T47D (cell line): ENCODE measurements around the gene CHRNA5.
"Not testable (repeated sequence)": the region's sequence is repeated elsewhere in the genome, so short reads cannot be mapped to it uniquely, and the experiment has no call there.

Source experiments
- DNase-seq, 2 experiments: peaks; one replicate each; pipeline versions ENCODE4 v3.0.0 to v3.0.0-alpha.2; 2011 to 2012; ENCODE audit warnings: low read depth in 1 of 2, low spot score in 1 of 2
- JUND ChIP-seq: IDR thresholded peaks from 2 replicates; pipeline ENCODE4 v1.6.1; 2012; ENCODE audit warnings: low read depth
- in situ Hi-C: cut with HindIII; loops from 2 replicates; pipeline ENCODE4 v1.10.0; 2016; ENCODE audit warnings: low sequenced_read_pairs, low pct_unique_long_range_greater_than_20kb

Gene CHRNA5

DNA sequence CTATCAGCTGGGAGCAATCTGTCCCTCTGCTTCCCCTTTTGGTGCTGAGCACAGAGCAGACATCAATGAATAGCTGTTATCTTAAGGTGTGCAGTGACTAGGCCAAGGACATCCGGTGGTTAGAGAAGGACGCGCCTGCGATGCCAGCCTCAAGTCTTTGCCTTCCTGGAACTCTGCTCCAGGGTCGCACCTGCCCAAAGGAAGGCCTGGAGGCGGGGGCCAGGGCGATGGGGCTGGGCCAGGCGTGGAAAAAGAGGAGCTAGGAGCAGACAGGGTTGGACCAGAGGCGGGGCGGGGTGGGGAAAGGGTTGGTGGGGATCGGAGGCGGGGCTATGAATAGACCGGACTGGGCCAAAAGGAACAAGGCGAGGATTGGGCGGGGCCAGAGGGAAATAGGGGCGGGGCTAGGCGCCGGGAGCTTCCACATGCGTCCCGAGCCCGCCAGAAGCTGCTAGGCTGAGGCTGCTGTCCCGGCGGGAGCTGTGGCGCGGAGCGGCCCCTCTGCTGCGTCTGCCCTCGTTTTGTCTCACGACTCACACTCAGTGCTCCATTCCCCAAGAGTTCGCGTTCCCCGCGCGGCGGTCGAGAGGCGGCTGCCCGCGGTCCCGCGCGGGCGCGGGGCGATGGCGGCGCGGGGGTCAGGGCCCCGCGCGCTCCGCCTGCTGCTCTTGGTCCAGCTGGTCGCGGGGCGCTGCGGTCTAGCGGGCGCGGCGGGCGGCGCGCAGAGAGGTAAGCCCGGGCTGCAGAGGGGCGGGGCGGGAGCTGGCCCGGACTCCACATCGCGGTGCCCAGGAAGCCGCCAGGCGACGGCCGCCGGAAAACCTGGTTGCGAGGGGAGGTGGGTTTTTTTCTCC is at the start of gene CHRNA5:
TSS of gene CHRNA5 (plus strand) at position 424 of the 854 bp plus-strand sequence. CDS start at position 624, 200 bp downstream.
- peak; percentile 78 to 92 for DNase-seq
- in situ Hi-C loops, result no loop called here
- no peak for TF ChIP-seq JUND

DNA sequence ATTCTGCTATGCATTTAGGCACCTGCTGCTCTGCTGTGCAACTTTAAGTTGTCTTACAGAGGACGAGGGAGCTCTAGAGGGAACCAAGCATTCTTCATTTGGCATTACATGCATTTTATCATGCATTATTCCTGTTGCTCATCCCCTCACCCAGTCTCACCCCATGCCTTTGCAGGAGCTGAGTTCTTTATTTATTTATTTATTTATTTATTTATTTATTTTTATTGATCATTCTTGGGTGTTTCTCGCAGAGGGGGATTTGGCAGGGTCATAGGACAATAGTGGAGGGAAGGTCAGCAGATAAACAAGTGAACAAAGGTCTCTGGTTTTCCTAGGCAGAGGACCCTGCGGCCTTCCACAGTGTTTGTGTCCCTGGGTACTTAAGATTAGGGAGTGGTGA is 45.3 kb upstream of the CHRNA5 start:
- in situ Hi-C loops, DNase-seq: not testable (repeated sequence)

DNA sequence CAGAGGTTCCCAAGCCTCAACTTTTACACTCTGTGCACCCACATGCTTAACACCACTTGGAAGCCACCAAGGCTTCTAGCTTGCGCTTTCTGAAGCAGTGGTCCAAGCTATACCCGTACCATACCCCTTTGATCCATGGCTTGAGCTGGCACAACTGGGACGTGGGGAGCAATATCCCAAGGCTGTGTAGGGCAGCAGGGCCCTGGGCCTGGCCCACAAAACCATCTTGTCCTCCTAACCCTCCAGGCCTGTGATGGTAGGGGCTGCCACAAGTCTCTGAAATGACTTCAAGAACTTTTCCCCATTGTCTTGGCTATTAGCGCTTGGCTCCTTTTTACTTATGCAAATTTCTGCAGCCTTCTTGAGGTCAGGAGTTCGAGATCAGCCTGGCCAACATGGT is 41.1 kb upstream of the CHRNA5 start:
- TF ChIP-seq JUND, result no peak
- in situ Hi-C loops, result no loop called here
- no peak for DNase-seq

DNA sequence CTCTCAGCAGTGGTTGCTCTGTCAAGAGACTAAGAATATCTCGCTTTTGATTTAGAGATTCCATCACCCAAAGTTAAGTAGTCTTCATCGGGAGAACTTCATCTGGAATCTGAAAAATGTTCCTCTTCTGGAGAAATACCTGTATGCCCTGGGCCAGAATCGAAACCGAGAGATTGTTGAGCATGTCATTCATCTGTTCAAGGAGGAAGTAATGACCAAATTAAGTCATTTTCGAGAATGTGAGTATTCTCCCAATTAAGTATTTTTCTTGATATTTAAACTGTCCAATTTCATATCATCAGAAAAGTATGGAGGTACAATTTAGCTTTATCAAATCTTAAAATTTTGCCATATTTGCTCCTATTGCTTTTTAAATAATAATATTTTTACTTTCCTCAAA is 38.0 kb upstream of the CHRNA5 start:
- TF ChIP-seq JUND, result no peak
- no peak for DNase-seq
- in situ Hi-C loops, result no loop called here

DNA sequence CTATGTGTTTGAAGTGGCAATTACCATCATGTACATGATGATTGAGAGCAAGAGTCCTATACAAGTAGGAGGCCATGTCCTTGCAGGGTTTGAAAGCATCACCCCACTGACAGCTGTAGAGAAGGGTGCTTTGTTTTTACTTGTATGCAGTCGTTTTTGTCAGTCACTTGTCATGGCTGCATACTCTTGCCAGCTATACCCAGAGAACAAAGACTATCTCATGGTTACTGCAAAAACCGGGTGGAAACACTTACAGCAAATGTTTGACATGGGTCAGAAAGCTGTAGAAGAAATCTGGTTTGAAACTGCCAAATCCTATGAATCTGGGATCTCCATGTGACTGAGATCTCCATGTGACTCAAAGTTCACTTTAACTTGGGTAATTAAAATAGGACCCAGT is 32.0 kb upstream of the CHRNA5 start:
- no peak for DNase-seq
- in situ Hi-C loops, result no loop called here
- TF ChIP-seq JUND, result no peak

DNA sequence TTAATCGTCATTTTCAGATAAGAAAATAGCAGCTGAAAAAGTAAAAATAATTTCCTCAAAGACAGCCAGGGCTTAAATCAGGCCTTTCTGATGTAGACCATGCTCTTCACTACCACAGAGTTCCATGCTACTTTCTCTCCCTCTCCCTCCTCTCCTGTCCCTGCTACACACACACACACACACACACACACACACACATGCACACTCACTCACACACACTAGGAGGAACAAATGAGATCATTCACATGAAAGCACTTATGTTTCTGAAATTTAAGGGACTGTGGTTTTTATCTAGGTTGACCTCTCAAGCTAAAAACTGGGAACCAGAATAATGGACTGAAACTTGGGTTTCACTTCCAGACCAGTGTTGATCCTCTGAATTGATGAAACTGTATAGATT is 29.2 kb upstream of the CHRNA5 start:
- in situ Hi-C loops, result no loop called here
- TF ChIP-seq JUND, result no peak
- DNase-seq, result no peak

DNA sequence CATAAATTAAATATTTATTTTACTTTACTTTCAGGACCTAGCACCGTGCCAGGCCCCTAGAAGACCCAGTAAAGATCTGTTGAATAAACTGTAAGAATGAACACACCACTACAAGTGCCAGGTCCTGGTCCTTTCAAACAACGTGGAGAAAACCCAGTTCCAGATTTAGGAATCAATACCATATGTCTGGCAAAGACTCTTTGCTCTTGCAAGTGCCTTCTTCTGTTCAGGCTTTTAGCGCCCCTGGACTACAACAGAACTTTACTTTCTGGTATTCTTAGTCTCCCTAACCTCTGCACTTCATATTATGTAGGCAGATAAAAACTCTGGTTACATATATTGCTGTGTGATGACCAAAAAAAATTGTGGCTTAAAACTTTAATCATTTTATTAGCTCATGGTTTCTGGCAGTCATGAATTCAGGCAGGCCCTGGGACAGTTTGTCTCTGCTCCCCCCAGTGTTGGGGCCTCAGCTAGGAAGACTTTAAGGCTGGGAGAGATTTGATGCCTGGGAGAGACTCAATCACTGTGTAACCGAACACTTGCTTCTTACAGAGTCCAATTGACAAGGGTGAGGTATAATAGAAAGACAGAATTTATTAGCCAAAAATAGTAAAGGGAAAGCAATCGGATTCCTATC is 27.9 kb upstream of the CHRNA5 start:
- in situ Hi-C loops, result no loop called here
- DNase-seq, result no peak
- no peak for TF ChIP-seq JUND

DNA sequence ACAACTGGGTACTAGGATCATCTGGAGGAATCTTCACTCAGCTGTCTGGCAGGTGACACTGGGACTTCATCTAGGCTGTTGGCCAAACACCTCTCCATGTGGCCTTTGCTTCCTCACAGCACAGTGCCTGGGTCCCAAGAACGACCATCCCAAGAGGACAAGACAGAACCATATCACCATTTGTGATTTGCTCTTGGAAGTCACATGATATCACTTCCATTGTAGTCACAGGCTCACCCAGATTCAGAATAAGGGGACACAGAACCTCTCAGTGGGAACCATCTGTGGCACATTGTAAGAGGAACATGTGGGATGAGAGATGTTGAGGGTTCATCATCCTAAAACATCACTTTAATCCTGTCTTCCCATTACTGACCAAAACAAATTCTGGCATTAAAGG is 27.0 kb upstream of the CHRNA5 start:
- in situ Hi-C loops, result no loop called here
- DNase-seq, result no peak

DNA sequence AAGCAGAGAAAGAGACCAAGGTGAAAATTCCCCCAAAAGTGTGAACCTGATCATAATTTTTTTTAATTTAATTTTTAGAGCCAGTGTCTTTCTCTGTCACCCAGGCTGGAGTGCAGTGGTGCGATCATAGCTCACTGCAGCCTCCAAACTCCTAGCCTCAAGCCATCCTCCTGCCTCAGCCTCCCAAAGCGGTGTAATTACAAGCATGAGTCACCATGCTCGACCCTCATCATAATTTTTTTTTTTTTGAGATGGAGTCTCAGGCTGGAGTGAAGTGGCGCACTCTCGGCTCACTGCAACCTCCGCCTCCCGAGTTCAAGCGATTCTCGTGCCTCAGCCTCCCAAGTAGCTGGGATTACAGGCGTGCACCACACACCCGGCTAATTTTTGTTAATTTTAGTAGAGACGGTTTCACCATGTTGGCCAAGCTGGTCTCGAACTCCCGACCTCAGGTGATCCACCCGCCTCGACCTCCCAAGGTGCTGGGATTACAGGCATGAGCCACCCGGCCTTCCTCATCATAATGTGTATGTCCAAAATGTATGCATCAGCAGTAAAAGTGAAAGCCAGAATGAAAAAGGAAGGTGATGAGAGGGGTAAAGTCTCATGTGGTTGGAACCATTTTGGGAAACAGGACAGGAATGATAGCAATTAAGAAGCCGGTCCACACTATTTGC is 25.7 kb upstream of the CHRNA5 start:
- DNase-seq, in situ Hi-C loops: not testable (repeated sequence)

More for the DNA sequence above, 27.0 kb upstream of the CHRNA5 start:
- no peak for TF ChIP-seq JUND

DNA sequence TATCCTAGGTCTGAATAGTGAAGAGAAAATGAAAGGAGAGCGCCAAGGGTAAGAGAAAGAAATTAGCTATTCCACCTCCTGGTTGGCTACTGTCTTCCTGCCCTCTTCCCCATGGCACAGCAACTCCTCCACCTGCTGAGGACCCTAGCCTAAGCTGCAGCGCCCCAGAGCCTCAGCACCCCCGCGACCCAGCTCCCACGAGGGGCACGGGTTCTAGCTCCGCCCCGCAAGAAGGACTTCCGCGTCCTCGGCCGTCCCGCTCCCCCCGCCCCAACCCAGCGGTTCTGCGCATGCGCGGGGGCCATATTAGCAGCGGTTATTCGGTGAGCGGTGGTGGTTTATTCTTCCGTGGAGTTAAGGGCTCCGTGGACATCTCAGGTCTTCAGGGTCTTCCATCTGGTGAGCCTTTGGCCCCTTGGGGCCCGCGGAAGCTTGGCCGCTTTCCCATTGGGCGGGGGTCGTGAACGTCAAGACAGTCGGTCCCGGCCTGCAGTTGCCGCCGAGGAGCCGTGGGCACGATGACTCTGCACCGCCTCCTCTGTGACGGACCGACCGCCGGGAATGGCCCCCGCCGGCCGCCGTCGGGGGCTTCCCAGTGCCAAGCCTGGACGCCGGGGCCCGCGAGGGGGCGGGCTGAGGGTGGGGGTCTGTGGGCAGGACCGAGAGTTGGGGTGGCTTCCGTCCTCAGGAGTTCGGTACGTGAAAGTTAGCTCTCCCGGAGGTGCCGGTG is 25.0 kb upstream of the CHRNA5 start, which contains the start of gene PSMA4:
TSS of gene PSMA4 (plus strand) at position 304 of the 730 bp plus-strand sequence. CDS start 1,484 bp downstream, outside the sequence.
- in situ Hi-C loops, result no loop called here
- DNase-seq, result peak; percentile 70 to 90
- TF ChIP-seq JUND, result no peak

DNA sequence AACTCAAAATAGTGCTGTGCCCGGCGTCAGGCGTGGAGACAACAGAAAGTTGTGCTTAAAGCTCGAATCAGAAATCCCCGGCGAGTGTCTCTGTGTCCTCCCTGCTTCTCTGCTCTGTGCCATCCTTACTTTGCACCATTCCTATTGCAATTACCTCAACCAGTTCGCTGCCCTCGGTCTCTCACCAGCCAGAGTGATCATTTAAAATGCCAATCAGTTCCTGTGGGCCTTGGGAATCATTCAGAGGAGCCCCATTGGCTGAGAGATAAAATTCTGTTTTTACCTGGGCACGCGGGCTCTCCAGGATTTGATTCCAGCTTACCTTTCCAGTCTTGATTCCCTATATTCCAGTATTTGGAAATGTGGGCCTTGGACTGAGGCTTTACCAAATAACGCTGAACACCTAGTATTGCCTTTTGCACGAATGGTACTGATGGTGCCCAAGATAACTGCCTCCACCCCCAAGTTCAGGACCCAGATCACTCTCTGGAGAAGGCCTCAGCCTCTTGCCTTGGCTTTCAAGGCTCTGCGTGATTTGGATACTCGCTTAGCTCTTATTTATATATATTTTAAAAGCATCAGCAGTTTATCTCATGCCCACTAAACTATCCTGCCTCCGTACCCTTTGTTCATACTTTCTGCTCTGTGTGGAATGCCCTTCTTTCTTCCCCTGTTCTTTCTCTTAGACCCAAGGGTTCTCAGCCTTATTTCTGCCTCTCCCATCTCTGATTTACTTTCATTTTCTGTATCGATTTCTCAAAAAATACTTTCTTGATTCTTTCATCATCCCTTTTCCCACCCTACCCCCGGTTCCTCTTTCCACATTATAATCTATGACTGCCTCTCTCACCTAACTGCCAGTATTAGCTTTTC is 24.2 kb upstream of the CHRNA5 start:
- peak; percentile 31 to 33 for DNase-seq
- in situ Hi-C loops, result no loop called here
- TF ChIP-seq JUND, result no peak

DNA sequence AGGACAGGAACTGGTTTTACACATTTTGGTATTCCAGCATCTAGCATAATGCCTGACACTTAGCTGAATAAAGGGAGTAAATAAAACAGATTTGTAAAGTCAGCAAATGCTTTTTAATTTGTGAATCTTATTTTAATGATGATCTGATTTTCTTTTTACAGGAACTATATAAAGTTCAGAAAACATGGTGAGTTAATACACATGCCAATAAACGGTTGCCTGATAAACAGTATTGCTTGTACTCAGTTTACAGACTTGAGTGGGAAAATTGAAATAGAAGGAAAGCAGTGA is 23.6 kb upstream of the CHRNA5 start:
- no peak for TF ChIP-seq JUND
- DNase-seq, result no peak
- in situ Hi-C loops, result no loop called here
